K562 (cell line): ENCODE results near the gene NR2F2.

ENCODE experiments used
- CREM ChIP-seq: IDR thresholded peaks from 2 replicates; pipeline ENCODE4 v1.6.1; 2014; ENCODE audit warnings: antibody characterized with exemption, low read depth
- EZH2 ChIP-seq: IDR thresholded peaks from 2 replicates; pipeline ENCODE4 v1.6.1; 2012; ENCODE audit warnings: low read depth, mild to moderate bottlenecking, inconsistent platforms, low read length, borderline replicate concordance
- HCFC1 ChIP-seq: IDR thresholded peaks from 2 replicates; pipeline ENCODE4 v1.6.1; 2012; ENCODE audit warnings: low read depth, low read length, improper control_type of control experiment
- MEF2D ChIP-seq: conservative IDR thresholded peaks from 2 replicates; pipeline ENCODE4 v1.6.1; 2016; ENCODE audit warnings: low read depth, missing genetic modification characterization, missing compliant biosample characterization
- POLR2A ChIP-seq: fragments of 450-650 bp; conservative IDR thresholded peaks from 2 replicates; pipeline ENCODE4 v1.6.1; 2016
- RFX5 ChIP-seq: IDR thresholded peaks from 2 replicates; pipeline ENCODE4 v1.6.1; 2011; ENCODE audit warnings: low read depth, mild to moderate bottlenecking, improper control_type of control experiment, low read length
- TF ChIP-seq, protein P1 (sequence below): fragments of 250-450 bp; sonication (Bioruptor Pico); IDR thresholded peaks from 2 replicates; pipeline ENCODE4 v1.8.0; 2022; ENCODE audit warnings: moderate library complexity, mild to moderate bottlenecking, inconsistent platforms
- TF ChIP-seq, protein P2 (sequence below), 3 experiments: IDR thresholded peaks in 2 of 3; conservative IDR thresholded peaks in 1 of 3; 2 replicates each; pipeline ENCODE4 v1.5.1; 2011 to 2012; ENCODE audit warnings: low read length in 3 of 3, mild to moderate bottlenecking in 3 of 3, control low read depth in 2 of 3, improper control_type of control experiment in 1 of 3, inconsistent platforms in 1 of 3, low read depth in 1 of 3, mixed read lengths in 1 of 3, moderate library complexity in 1 of 3; ENCODE audit not compliant: insufficient read depth in 2 of 3
- TF ChIP-seq, protein P3 (sequence below): sonication (generic); formaldehyde crosslinking; IDR thresholded peaks from 2 replicates; pipeline ENCODE4 v1.8.1; 2022; ENCODE audit warnings: missing genetic modification reagents

DNA sequence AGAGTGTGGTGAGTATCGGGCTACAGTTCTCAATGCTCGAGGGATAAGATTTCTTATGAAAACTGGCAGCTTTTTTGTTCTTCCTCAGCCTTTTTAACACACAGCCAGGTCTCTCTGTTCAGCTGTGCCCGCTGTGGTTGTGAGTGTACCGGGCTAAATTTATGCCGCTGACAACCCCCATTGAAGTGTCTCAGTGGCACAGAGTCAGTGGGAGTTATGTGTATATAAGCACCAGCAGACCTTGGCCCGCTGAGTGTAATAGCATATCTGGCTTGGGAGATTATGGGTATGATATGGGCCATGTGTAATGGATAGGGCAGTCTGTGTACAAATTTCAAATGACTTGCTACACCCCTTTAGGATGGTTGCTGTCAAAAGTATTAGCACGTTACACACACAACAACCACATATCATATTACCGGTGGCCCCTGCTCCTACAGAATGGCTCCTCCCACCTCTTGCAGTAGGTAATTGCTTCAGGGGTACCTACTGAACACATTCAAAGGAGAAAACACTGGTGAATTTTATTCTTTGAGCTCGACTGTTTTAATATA lies 26.9 kb upstream of the NR2F2 start:
- TF ChIP-seq CREM: no peak
- TF ChIP-seq, protein P1, sequence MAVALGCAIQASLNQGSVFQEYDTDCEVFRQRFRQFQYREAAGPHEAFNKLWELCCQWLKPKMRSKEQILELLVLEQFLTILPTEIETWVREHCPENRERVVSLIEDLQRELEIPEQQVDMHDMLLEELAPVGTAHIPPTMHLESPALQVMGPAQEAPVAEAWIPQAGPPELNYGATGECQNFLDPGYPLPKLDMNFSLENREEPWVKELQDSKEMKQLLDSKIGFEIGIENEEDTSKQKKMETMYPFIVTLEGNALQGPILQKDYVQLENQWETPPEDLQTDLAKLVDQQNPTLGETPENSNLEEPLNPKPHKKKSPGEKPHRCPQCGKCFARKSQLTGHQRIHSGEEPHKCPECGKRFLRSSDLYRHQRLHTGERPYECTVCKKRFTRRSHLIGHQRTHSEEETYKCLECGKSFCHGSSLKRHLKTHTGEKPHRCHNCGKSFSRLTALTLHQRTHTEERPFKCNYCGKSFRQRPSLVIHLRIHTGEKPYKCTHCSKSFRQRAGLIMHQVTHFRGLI (CRISPR knock-in tag): no peak
- TF ChIP-seq RFX5: no peak
- TF ChIP-seq EZH2: no peak
- TF ChIP-seq, protein P2, sequence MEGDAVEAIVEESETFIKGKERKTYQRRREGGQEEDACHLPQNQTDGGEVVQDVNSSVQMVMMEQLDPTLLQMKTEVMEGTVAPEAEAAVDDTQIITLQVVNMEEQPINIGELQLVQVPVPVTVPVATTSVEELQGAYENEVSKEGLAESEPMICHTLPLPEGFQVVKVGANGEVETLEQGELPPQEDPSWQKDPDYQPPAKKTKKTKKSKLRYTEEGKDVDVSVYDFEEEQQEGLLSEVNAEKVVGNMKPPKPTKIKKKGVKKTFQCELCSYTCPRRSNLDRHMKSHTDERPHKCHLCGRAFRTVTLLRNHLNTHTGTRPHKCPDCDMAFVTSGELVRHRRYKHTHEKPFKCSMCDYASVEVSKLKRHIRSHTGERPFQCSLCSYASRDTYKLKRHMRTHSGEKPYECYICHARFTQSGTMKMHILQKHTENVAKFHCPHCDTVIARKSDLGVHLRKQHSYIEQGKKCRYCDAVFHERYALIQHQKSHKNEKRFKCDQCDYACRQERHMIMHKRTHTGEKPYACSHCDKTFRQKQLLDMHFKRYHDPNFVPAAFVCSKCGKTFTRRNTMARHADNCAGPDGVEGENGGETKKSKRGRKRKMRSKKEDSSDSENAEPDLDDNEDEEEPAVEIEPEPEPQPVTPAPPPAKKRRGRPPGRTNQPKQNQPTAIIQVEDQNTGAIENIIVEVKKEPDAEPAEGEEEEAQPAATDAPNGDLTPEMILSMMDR (IDR thresholded peaks at IDR 0.05 in 2 of 3, conservative IDR thresholded peaks at IDR 0.05 in 1 of 3; ENCODE audit: insufficient read depth in 2 of 3, low read depth in 1 of 3, low read length in 3 of 3): peak in 1 of 3 experiments; percentile 1; a peak in 1 of 6 replicates
- no peak for TF ChIP-seq POLR2A
- TF ChIP-seq HCFC1: no peak
- TF ChIP-seq MEF2D (tag): no peak
- TF ChIP-seq, protein P3, sequence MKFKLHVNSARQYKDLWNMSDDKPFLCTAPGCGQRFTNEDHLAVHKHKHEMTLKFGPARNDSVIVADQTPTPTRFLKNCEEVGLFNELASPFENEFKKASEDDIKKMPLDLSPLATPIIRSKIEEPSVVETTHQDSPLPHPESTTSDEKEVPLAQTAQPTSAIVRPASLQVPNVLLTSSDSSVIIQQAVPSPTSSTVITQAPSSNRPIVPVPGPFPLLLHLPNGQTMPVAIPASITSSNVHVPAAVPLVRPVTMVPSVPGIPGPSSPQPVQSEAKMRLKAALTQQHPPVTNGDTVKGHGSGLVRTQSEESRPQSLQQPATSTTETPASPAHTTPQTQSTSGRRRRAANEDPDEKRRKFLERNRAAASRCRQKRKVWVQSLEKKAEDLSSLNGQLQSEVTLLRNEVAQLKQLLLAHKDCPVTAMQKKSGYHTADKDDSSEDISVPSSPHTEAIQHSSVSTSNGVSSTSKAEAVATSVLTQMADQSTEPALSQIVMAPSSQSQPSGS (CRISPR knock-in tag): no peak
